B cell (primary cell): Measurements from ENCODE around the gene MARCHF10.

Experiments used
- EZH2 ChIP-seq: IDR thresholded peaks from 2 replicates; pipeline ENCODE4 v1.6.1; 2012; ENCODE audit warnings: borderline replicate concordance, low read depth, mild to moderate bottlenecking, moderate library complexity, low read length; ENCODE audit not compliant: insufficient read depth, poor library complexity, severe bottlenecking
- TF ChIP-seq, protein P1 (sequence below): fragments of 200-600 bp; IDR thresholded peaks from one replicate; pipeline ENCODE4 v1.8.0; 2022; ENCODE audit warnings: antibody characterized with exemption, mild to moderate bottlenecking

GRCh38 chr17:62781356-62781755 is 26.8 kb downstream of the MARCHF10 start:
- TF ChIP-seq, protein P1, sequence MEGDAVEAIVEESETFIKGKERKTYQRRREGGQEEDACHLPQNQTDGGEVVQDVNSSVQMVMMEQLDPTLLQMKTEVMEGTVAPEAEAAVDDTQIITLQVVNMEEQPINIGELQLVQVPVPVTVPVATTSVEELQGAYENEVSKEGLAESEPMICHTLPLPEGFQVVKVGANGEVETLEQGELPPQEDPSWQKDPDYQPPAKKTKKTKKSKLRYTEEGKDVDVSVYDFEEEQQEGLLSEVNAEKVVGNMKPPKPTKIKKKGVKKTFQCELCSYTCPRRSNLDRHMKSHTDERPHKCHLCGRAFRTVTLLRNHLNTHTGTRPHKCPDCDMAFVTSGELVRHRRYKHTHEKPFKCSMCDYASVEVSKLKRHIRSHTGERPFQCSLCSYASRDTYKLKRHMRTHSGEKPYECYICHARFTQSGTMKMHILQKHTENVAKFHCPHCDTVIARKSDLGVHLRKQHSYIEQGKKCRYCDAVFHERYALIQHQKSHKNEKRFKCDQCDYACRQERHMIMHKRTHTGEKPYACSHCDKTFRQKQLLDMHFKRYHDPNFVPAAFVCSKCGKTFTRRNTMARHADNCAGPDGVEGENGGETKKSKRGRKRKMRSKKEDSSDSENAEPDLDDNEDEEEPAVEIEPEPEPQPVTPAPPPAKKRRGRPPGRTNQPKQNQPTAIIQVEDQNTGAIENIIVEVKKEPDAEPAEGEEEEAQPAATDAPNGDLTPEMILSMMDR: no peak
- no peak for TF ChIP-seq EZH2
